ENCODE results near the gene DGKD. TPM values are rescaled to one million over a fixed set of nuclear protein-coding genes. Genes with fewer than 3 reads are reported as not detected.

The DGKD gene
- total and polyA plus RNA-seq, 10 donors, result 21.9 to 120 (median 71.9) TPM

GRCh38 chr2:233360771-233361176 is 6.5 kb downstream of the DGKD start:
- intact Hi-C loops (cut with DNase I; ENCODE audit: low total_unique reads), result no loop called here
- WGBS, 5 donors, result 72 to 92% (median 85%) methylated on average over 4 of the region's 4 CpGs
- H3K9me3 ChIP-seq, result peaks cover 0 to 18% (median 9%) of the 10 kb centered on the region in 8 donors
- peaks cover 23 to 73% (median 47%) of the 10 kb centered on the region in 6 donors for H3K4me1 ChIP-seq
- no peak for DNase-seq
- H3K27ac ChIP-seq, result peak overlapping the region in 2 of 8 donors; percentile 17 to 83
- H3K4me3 ChIP-seq, result no peak overlapping the region
- H3K36me3 ChIP-seq, result peaks cover 0 to 24% (median 0%) of the 10 kb centered on the region in 6 donors
- H3K27me3 ChIP-seq (replicated peaks in 1 of 7), result no peaks in the 10 kb centered on the region
- TF ChIP-seq POLR2AphosphoS5 (IDR thresholded peaks at IDR 0.05), result no peak

- Histone ChIP-seq H3K27me3 (replicated peaks in 1 of 7) (no peaks in the 10 kb centered on the region), H3K27ac (peak overlapping the region in 2 of 8 donors; percentile 17 to 35), H3K4me1 (peaks cover 18 to 73% (median 43%) of the 10 kb centered on the region in 6 donors), H3K4me3 (no peak overlapping the region), H3K9me3 (peaks cover 0 to 18% (median 9%) of the 10 kb centered on the region in 8 donors), H3K36me3 (peaks cover 0 to 24% (median 0%) of the 10 kb centered on the region in 6 donors)
- 90 to 95% (median 92%) methylated on average over 7 of the region's 7 CpGs for WGBS, 5 donors
- intact Hi-C loops (cut with DNase I; ENCODE audit: low total_unique reads), result no loop called here
- TF ChIP-seq POLR2AphosphoS5 (IDR thresholded peaks at IDR 0.05) (no peak), CTCF (IDR thresholded peaks at IDR 0.05 in 8 of 11, conservative IDR thresholded peaks at IDR 0.05 in 3 of 11) (no peak), POLR2A (IDR thresholded peaks at IDR 0.05) (no peak)
- DNase-seq, result no peak
Observed at GRCh38 chr2:233361297-233361696, 7.0 kb downstream of the DGKD start.

- H3K4me3 ChIP-seq, result no peak overlapping the region
- H3K4me1 ChIP-seq, result peaks cover 7 to 73% (median 32%) of the 10 kb centered on the region in 6 donors
- TF ChIP-seq CTCF (IDR thresholded peaks at IDR 0.05 in 8 of 11, conservative IDR thresholded peaks at IDR 0.05 in 3 of 11), result no peak
- WGBS, 5 donors, result 45 to 90% (median 76%) methylated on average over 2 of the region's 2 CpGs
- H3K27me3 ChIP-seq (replicated peaks in 1 of 7), result no peaks in the 10 kb centered on the region
- peaks cover 0 to 18% (median 9%) of the 10 kb centered on the region in 8 donors for H3K9me3 ChIP-seq
- peaks cover 0 to 24% (median 0%) of the 10 kb centered on the region in 6 donors for H3K36me3 ChIP-seq
- DNase-seq, result no peak
- intact Hi-C loops (cut with DNase I; ENCODE audit: low total_unique reads), result no loop called here
- H3K27ac ChIP-seq, result no peak overlapping the region
Observed at GRCh38 chr2:233362742-233363141, 8.4 kb downstream of the DGKD start.

- intact Hi-C loops (cut with DNase I; ENCODE audit: low total_unique reads), result no loop called here
- Histone ChIP-seq H3K27ac (no peak overlapping the region), H3K4me1 (peaks cover 2 to 73% (median 27%) of the 10 kb centered on the region in 6 donors), H3K27me3 (replicated peaks in 1 of 7) (no peaks in the 10 kb centered on the region), H3K36me3 (peaks cover 0 to 30% (median 0%) of the 10 kb centered on the region in 6 donors), H3K9me3 (peaks cover 0 to 18% (median 9%) of the 10 kb centered on the region in 8 donors), H3K4me3 (no peak overlapping the region)
- no peak for TF ChIP-seq POLR2A (IDR thresholded peaks at IDR 0.05)
- no peak for TF ChIP-seq POLR2AphosphoS5 (IDR thresholded peaks at IDR 0.05)
- no peak for TF ChIP-seq CTCF (IDR thresholded peaks at IDR 0.05 in 8 of 11, conservative IDR thresholded peaks at IDR 0.05 in 3 of 11)
- 75 to 86% (median 82%) methylated on average over 6 of the region's 6 CpGs for WGBS, 5 donors
- DNase-seq, result no peak
Observed at GRCh38 chr2:233363744-233364235, 9.5 kb downstream of the DGKD start.

Measured in spleen (tissue), 11 donors.